H1 (cell line): ENCODE results near the gene MGST2. TPM values are rescaled to one million over a fixed set of nuclear protein-coding genes. Genes with fewer than 3 reads are reported as not detected.

Experiments used
- CTCF ChIA-PET: fragments of 300-600 bp; sonication (Branson Sonifier 250); formaldehyde crosslinking; loops from one replicate; lab custom pipeline; 2021; ENCODE audit not compliant: partially characterized antibody; lab: Charles Lee
- POLR2A ChIA-PET: fragments of 300-600 bp; sonication (Branson Sonifier 250); formaldehyde crosslinking; loops from one replicate; lab custom pipeline; 2021; ENCODE audit warnings: inconsistent platforms; ENCODE audit not compliant: partially characterized antibody; lab: Charles Lee
- DNase-seq, 2 experiments: peaks; one replicate each; pipeline versions ENCODE4 v3.0.0 to v3.0.0-alpha.2; 2010 to 2022; ENCODE audit warnings: low spot score in 2 of 2, low read depth in 1 of 2, mixed read lengths in 1 of 2
- FAIRE-seq: peaks from 2 replicates; lab custom pipeline; 2011; peaks lifted over from hg19 to GRCh38; lab: Jason Lieb, UNC
- H2AFZ ChIP-seq: 2 replicates; pipeline ENCODE4 v1.8.1; 2012; ENCODE audit warnings: low read length, inconsistent platforms
- H2AK5ac ChIP-seq: 2 replicates; pipeline ENCODE4 v1.6.1; 2013; ENCODE audit warnings: low read depth, low read length
- H2BK120ac ChIP-seq: replicated peaks from 2 replicates; pipeline ENCODE3; 2013; ENCODE audit warnings: low read depth, low read length, inconsistent platforms
- H2BK12ac ChIP-seq: 2 replicates; pipeline ENCODE4 v1.6.1; 2013; ENCODE audit warnings: low read depth, low read length
- H2BK15ac ChIP-seq: 2 replicates; pipeline ENCODE4 v1.6.1; 2013; ENCODE audit warnings: low read length
- H2BK20ac ChIP-seq: 2 replicates; pipeline ENCODE4 v1.6.1; 2013; ENCODE audit warnings: low read length
- H2BK5ac ChIP-seq: 2 replicates; pipeline ENCODE4 v1.6.1; 2013; ENCODE audit warnings: low read depth, low read length
- H3K14ac ChIP-seq: 2 replicates; pipeline ENCODE4 v1.6.1; 2013; ENCODE audit warnings: inconsistent platforms; ENCODE audit not compliant: insufficient read length
- H3K18ac ChIP-seq: 2 replicates; pipeline ENCODE4 v1.6.1; 2013; ENCODE audit warnings: low read length; ENCODE audit errors: extremely low read depth
- H3K23ac ChIP-seq: 2 replicates; pipeline ENCODE4 v1.6.1; 2013; ENCODE audit warnings: inconsistent platforms; ENCODE audit not compliant: insufficient read length
- H3K23me2 ChIP-seq: 2 replicates; pipeline ENCODE4 v1.6.1; 2013; ENCODE audit warnings: low read depth, low read length
- H3K27ac ChIP-seq: 2 replicates; pipeline ENCODE4 v1.6.1; 2011; ENCODE audit warnings: low read depth, low read length, inconsistent platforms
- H3K27me3 ChIP-seq, 4 experiments: replicated peaks in 1 of 4; 1 replicate in 1 of 4; 2 replicates in 3 of 4; pipeline versions ENCODE4 v1.6.1 to v1.8.1; 2011 to 2013; ENCODE audit warnings: low read length in 3 of 4, mild to moderate bottlenecking in 3 of 4, inconsistent platforms in 2 of 4, mixed read lengths in 2 of 4, moderate library complexity in 1 of 4; ENCODE audit not compliant: control insufficient read depth in 3 of 4, insufficient read depth in 3 of 4; ENCODE audit errors: extremely low read depth in 1 of 4
- H3K36me3 ChIP-seq, 4 experiments: 2 replicates each; pipeline versions ENCODE4 v1.6.1 to v1.8.1; 2011 to 2013; ENCODE audit warnings: mild to moderate bottlenecking in 4 of 4, low read length in 3 of 4, moderate library complexity in 2 of 4, control low read depth in 1 of 4, inconsistent platforms in 1 of 4; ENCODE audit not compliant: insufficient read depth in 4 of 4, control insufficient read depth in 2 of 4
- H3K4ac ChIP-seq: replicated peaks from 2 replicates; pipeline ENCODE3; 2013; ENCODE audit warnings: low read length, low read depth, mixed read lengths, inconsistent platforms; ENCODE audit not compliant: insufficient read length
- H3K4me1 ChIP-seq, 4 experiments: replicated peaks in 1 of 4; 1 replicate in 1 of 4; 2 replicates in 3 of 4; pipeline versions ENCODE4 v1.6.1 to v1.8.1; 2011 to 2013; ENCODE audit warnings: low read length in 3 of 4, inconsistent platforms in 2 of 4, mixed read lengths in 1 of 4; ENCODE audit not compliant: insufficient read depth in 4 of 4, control insufficient read depth in 3 of 4
- H3K4me2 ChIP-seq, 2 experiments: 2 replicates each; pipeline versions ENCODE4 v1.6.1 to v1.8.1; 2011 to 2013; ENCODE audit warnings: low read depth in 2 of 2, low read length in 2 of 2, control low read depth in 1 of 2, inconsistent platforms in 1 of 2, mild to moderate bottlenecking in 1 of 2; ENCODE audit not compliant: insufficient read depth in 1 of 2
- H3K4me3 ChIP-seq, 4 experiments: fragments of 200-600, 300-600 bp in 1 of 4; sonication (generic), shearing (Covaris generic), sonication (Bioruptor Twin) in 1 of 4; 2 replicates each; pipeline versions ENCODE4 v1.5.1 to v1.8.1; 2011 to 2016; ENCODE audit warnings: low read length in 4 of 4, low read depth in 3 of 4, control low read depth in 2 of 4, inconsistent platforms in 2 of 4, mild to moderate bottlenecking in 2 of 4, mixed read lengths in 1 of 4, moderate library complexity in 1 of 4; ENCODE audit not compliant: insufficient read depth in 2 of 4; ENCODE audit errors: extremely low read depth in 1 of 4
- H3K56ac ChIP-seq: replicated peaks from 2 replicates; pipeline ENCODE3; 2013; ENCODE audit warnings: low read depth, mild to moderate bottlenecking, mixed read lengths, low read length, inconsistent platforms; ENCODE audit not compliant: insufficient read length
- H3K79me1 ChIP-seq: 2 replicates; pipeline ENCODE4 v1.6.1; 2013; ENCODE audit warnings: low read depth, low read length, control low read depth
- H3K79me2 ChIP-seq, 2 experiments: 2 replicates each; pipeline versions ENCODE4 v1.6.1 to v1.8.1; 2012 to 2013; ENCODE audit warnings: low read length in 2 of 2, mild to moderate bottlenecking in 2 of 2, inconsistent platforms in 1 of 2; ENCODE audit not compliant: insufficient read depth in 2 of 2, control insufficient read depth in 1 of 2
- H3K9ac ChIP-seq, 4 experiments: replicated peaks in 1 of 4; 1 replicate in 1 of 4; 2 replicates in 3 of 4; pipeline versions ENCODE4 v1.6.1 to v1.8.1; 2011 to 2013; ENCODE audit warnings: low read depth in 3 of 4, low read length in 3 of 4, control low read depth in 2 of 4, mild to moderate bottlenecking in 2 of 4, moderate library complexity in 2 of 4, inconsistent platforms in 1 of 4; ENCODE audit errors: extremely low read depth in 1 of 4
- H3K9me3 ChIP-seq, 2 experiments: 2 replicates each; pipeline versions ENCODE4 v1.6.1 to v1.8.1; 2012 to 2013; ENCODE audit warnings: mild to moderate bottlenecking in 2 of 2, moderate library complexity in 2 of 2, control low read depth in 1 of 2, inconsistent platforms in 1 of 2, low read depth in 1 of 2, low read length in 1 of 2, mixed read lengths in 1 of 2; ENCODE audit not compliant: insufficient read depth in 2 of 2
- H4K20me1 ChIP-seq, 2 experiments: replicated peaks in 1 of 2; 2 replicates each; pipeline versions ENCODE3 to v1.8.1; 2011 to 2013; ENCODE audit warnings: inconsistent platforms in 2 of 2, low read length in 2 of 2, mild to moderate bottlenecking in 1 of 2; ENCODE audit not compliant: insufficient read depth in 2 of 2, control insufficient read depth in 1 of 2
- H4K5ac ChIP-seq: 2 replicates; pipeline ENCODE4 v1.6.1; 2013; ENCODE audit warnings: low read length, low read depth, mixed read lengths, inconsistent platforms; ENCODE audit not compliant: insufficient read length
- H4K8ac ChIP-seq: 2 replicates; pipeline ENCODE4 v1.8.0; 2013; ENCODE audit warnings: mild to moderate bottlenecking, moderate library complexity, low read length, inconsistent platforms; ENCODE audit not compliant: insufficient read depth; ENCODE audit errors: extremely low read depth
- H4K91ac ChIP-seq: replicated peaks from 2 replicates; pipeline ENCODE3; 2013; ENCODE audit warnings: low read length, mixed read lengths, inconsistent platforms; ENCODE audit not compliant: insufficient read length
- BCL11A ChIP-seq, 2 experiments: IDR thresholded peaks; one replicate each; pipeline ENCODE4 v1.6.1; 2011; ENCODE audit warnings: low read depth in 2 of 2, low read length in 2 of 2, mild to moderate bottlenecking in 2 of 2
- BRCA1 ChIP-seq: IDR thresholded peaks from 2 replicates; pipeline ENCODE4 v1.6.1; 2012; ENCODE audit warnings: low read depth, low read length, improper control_type of control experiment
- EGR1 ChIP-seq: IDR thresholded peaks from 2 replicates; pipeline ENCODE4 v1.6.1; 2011; ENCODE audit warnings: low read depth, low read length, borderline replicate concordance
- MAFK ChIP-seq: IDR thresholded peaks from 2 replicates; pipeline ENCODE4 v1.6.1; 2012; ENCODE audit warnings: low read depth, mild to moderate bottlenecking, improper control_type of control experiment, low read length
- RAD21 ChIP-seq, 2 experiments: IDR thresholded peaks in 1 of 2; conservative IDR thresholded peaks in 1 of 2; 2 replicates each; pipeline ENCODE4 v1.6.1; 2011; ENCODE audit warnings: low read depth in 2 of 2, low read length in 2 of 2, improper control_type of control experiment in 1 of 2, inconsistent platforms in 1 of 2, mild to moderate bottlenecking in 1 of 2, moderate library complexity in 1 of 2
- SIRT6 ChIP-seq: IDR thresholded peaks from one replicate; pipeline ENCODE4 v1.7.1; 2012; ENCODE audit warnings: low read length, inconsistent platforms
- TBP ChIP-seq: IDR thresholded peaks from 2 replicates; pipeline ENCODE4 v1.6.1; 2011; ENCODE audit warnings: low read depth, low read length, improper control_type of control experiment
- WGBS, 2 experiments: shearing (Covaris generic) in 1 of 2; methylation state at CpG; one replicate each; pipeline versions ENCODE4 v1.1.6 to v1.1.7; 2013 to 2015; ENCODE audit warnings: low lambda C conversion rate in 2 of 2, mixed read lengths in 2 of 2, inconsistent platforms in 1 of 2, low coverage in 1 of 2, missing lambda C conversion rate in 1 of 2; ENCODE audit not compliant: insufficient replicate concordance in 2 of 2, insufficient coverage in 1 of 2, insufficient read length in 1 of 2; ENCODE audit errors: extremely low coverage in 1 of 2, missing lambda C conversion rate in 1 of 2; 5-methylcytosine and 5-hydroxymethylcytosine counted together
- polyA plus RNA-seq, 7 experiments: library from polyadenylated mRNA; depleted of rRNA in 3 of 7; stranded (reverse) in 5 of 7; unstranded in 2 of 7; fragments of >200 nt in 5 of 7; fragments of 200-250 nt in 2 of 7; gene quantifications; 1 replicate in 5 of 7; 2 replicates in 1 of 7; 4 replicates in 1 of 7; pipeline versions ENCODE4 v1.2.1 to v1.2.3, GENCODE V29; 2011 to 2013; ENCODE audit warnings: missing spikeins in 2 of 7, mixed read lengths in 2 of 7
- total RNA-seq: library from RNA; stranded (reverse); fragmentation: NEBNext Ultra II Directional; extraction: Animal tissue kit (Norgen Biotek cat#: 25700); gene quantifications from 2 replicates; pipeline ENCODE4 v1.2.1, GENCODE V29; 2021

The MGST2 gene
- total and polyA plus RNA-seq, 2 of the 8 experiments (the other 6 are each of a cell fraction or from before 2014, with no cell fraction given) = 8.0 to 13.6 TPM

- CTCF ChIA-PET = interaction anchor here (1.0 to 1.6 kb wide), 2 partner anchors 12 to 20 kb away, joined by 3 to 6 read pairs; partner anchors contain the start of gene MGST2
- Histone ChIP-seq H3K4ac (no peak overlapping the region), H3K4me2 (no peak overlapping the region), H2BK120ac (no peak overlapping the region), H2BK15ac (no peak overlapping the region), H3K56ac (no peak overlapping the region), H3K36me3 (no peaks in the 10 kb centered on the region), H3K79me2 (no peaks in the 10 kb centered on the region), H4K8ac (no peak overlapping the region), H3K14ac (no peak overlapping the region), H2BK5ac (no peak overlapping the region), H2AK5ac (no peak overlapping the region), H3K4me1 (peaks cover 0 to 3% (median under 1%) of the 10 kb centered on the region in 4 experiments; a peak in 2 of 7 replicates), H3K27me3 (no peaks in the 10 kb centered on the region), H3K23me2 (no peaks in the 10 kb centered on the region), H3K18ac (no peak overlapping the region), H4K20me1 (no peaks in the 10 kb centered on the region), H3K23ac (no peak overlapping the region), H3K9me3 (no peaks in the 10 kb centered on the region), H3K79me1 (no peaks in the 10 kb centered on the region), H4K5ac (no peak overlapping the region), H2BK20ac (no peak overlapping the region), H2BK12ac (no peak overlapping the region), H2AFZ (no peak overlapping the region), H3K9ac (no peak overlapping the region), H4K91ac (no peak overlapping the region), H3K4me3 (no peak overlapping the region), H3K27ac (no peak overlapping the region)
- FAIRE-seq (no peak), DNase-seq (no peak)
- POLR2A ChIA-PET = no interaction called here
- TF ChIP-seq BCL11A (IDR thresholded peaks at IDR 0.05; ENCODE audit: low read depth in 2 of 2, low read length in 2 of 2) (no peak), TBP (no peak), RAD21 (IDR thresholded peaks at IDR 0.05 in 1 of 2, conservative IDR thresholded peaks at IDR 0.05 in 1 of 2; ENCODE audit: low read depth in 2 of 2, low read length in 2 of 2) (no peak), SIRT6 (no peak), BRCA1 (no peak), EGR1 (no peak), MAFK (no peak)
- 88% methylated on average over 4 of the region's 4 CpGs; no CpG with 5 or more reads in 1 of the 2 experiments for WGBS, 2 experiments
Measured at GRCh38 chr4:139676913-139677585, 11.4 kb downstream of the MGST2 start.
